ENCODE measurements around the gene RAPGEF1. TPM values are rescaled to one million over a fixed set of nuclear protein-coding genes. Genes with fewer than 3 reads are reported as not detected.
A peak's percentile ranks its signal among the peaks of the same experiment; 100 is the strongest.

RAPGEF1 gene
- total RNA-seq, 1 donor from 2014 or later = 94.3 TPM

DNA sequence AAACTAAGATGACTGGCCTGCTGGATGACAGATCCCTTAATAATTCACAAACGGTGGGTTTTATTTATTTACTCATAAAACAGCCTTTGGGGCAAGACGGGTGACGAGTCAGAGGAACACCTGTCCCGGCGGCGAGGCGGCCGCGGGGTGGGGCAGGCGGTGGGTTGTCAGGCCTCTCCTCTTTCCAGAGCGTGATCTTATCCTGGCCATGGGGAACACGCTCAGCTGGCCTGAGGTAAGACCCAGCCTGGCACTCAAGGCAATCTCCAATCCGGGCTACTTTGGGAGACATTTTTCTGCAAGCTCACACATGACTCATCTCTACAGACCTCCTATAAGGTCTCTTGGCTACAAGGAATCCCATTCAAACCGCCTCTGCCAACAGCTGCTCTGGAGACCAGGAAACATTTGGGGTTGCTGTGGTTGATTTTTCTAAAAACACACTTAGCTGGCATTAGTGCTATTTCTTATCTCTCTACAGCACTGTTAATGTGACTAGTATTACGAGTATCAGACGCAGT is 6.3 kb downstream of the RAPGEF1 start:
- Mint-ChIP-seq H3K27me3 (ENCODE audit: unreplicated experiment) (no peaks in the 10 kb centered on the region), H3K27ac (ENCODE audit: unreplicated experiment) (peak overlapping the region; percentile 92), H3K4me3 (ENCODE audit: unreplicated experiment) (no peak overlapping the region), H3K4me1 (ENCODE audit: unreplicated experiment) (peaks cover 87% of the 10 kb centered on the region), H3K9me3 (ENCODE audit: unreplicated experiment) (no peaks in the 10 kb centered on the region), H3K36me3 (ENCODE audit: unreplicated experiment) (no peaks in the 10 kb centered on the region)
- TF ChIP-seq, protein P1, sequence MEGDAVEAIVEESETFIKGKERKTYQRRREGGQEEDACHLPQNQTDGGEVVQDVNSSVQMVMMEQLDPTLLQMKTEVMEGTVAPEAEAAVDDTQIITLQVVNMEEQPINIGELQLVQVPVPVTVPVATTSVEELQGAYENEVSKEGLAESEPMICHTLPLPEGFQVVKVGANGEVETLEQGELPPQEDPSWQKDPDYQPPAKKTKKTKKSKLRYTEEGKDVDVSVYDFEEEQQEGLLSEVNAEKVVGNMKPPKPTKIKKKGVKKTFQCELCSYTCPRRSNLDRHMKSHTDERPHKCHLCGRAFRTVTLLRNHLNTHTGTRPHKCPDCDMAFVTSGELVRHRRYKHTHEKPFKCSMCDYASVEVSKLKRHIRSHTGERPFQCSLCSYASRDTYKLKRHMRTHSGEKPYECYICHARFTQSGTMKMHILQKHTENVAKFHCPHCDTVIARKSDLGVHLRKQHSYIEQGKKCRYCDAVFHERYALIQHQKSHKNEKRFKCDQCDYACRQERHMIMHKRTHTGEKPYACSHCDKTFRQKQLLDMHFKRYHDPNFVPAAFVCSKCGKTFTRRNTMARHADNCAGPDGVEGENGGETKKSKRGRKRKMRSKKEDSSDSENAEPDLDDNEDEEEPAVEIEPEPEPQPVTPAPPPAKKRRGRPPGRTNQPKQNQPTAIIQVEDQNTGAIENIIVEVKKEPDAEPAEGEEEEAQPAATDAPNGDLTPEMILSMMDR (IDR thresholded peaks at IDR 0.05) = no peak
- DNase-seq (ENCODE audit: extremely low spot score, unreplicated experiment) = no peak

DNA sequence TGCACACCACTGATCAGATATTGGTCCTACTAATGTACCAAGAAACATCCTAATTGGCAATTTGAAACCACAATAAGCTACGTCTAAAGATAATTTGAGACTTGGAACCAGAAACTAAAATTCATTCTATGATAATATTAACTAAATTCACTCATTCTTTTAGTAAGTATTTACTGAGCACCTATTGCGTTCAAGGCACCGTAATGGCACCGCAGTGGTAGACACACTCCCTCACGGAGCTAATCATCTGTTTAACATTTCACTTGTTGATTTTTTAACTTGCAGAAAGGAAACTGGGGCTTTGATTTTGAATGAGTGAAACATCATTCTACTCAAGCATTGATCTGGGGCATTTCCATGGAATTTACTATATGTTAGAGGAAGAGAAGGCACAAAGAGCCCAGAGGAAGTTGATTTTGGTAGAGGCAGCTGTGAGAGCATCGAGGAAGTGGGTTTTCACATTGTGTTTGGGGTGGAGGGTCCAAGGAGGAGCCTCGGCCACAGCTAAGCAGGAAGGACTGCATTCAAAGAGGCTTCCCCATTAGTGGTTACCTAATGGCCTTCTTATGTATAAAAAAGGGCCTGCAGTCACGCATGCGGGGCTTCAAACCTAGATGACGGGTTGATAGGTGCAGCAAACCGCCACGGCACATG is 7.1 kb downstream of the RAPGEF1 start:
- peak overlapping the region; percentile 92 for H3K27ac Mint-ChIP-seq (ENCODE audit: unreplicated experiment)
- H3K36me3 Mint-ChIP-seq (ENCODE audit: unreplicated experiment) = no peaks in the 10 kb centered on the region
- H3K27me3 Mint-ChIP-seq (ENCODE audit: unreplicated experiment) = no peaks in the 10 kb centered on the region
- TF ChIP-seq, protein P1 (IDR thresholded peaks at IDR 0.05) = no peak
- peaks cover 91% of the 10 kb centered on the region for H3K4me1 Mint-ChIP-seq (ENCODE audit: unreplicated experiment)
- DNase-seq (ENCODE audit: extremely low spot score, unreplicated experiment) = no peak
- H3K4me3 Mint-ChIP-seq (ENCODE audit: unreplicated experiment) = no peak overlapping the region
- H3K9me3 Mint-ChIP-seq (ENCODE audit: unreplicated experiment) = no peaks in the 10 kb centered on the region

DNA sequence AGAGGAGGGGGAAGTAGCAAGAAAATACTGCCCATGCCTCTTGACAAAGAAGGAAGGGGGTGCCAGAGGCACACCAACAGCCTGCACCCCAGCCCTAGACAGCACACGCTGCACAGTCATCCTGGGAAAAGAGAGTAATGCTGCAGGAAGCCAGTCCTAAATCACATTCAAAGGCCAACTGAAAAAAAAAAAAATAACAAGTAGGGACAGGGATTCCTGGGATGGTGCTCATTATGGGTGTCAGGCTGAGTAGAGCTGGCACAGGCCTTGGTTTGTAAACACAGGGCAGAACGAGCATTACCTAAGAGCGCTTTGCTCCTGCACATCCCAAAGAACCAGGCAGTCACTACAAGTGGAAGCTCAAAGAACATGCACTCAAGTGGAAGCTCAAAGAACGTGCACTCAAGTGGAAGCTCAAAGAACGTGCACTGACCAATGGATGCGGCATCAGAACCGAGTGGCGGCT is 7.8 kb downstream of the RAPGEF1 start:
- TF ChIP-seq, protein P1 (IDR thresholded peaks at IDR 0.05) = no peak
- DNase-seq (ENCODE audit: extremely low spot score, unreplicated experiment) = no peak
- no peaks in the 10 kb centered on the region for H3K9me3 Mint-ChIP-seq (ENCODE audit: unreplicated experiment)
- H3K27ac Mint-ChIP-seq (ENCODE audit: unreplicated experiment) = peak overlapping the region; percentile 92
- H3K27me3 Mint-ChIP-seq (ENCODE audit: unreplicated experiment) = no peaks in the 10 kb centered on the region
- H3K4me1 Mint-ChIP-seq (ENCODE audit: unreplicated experiment) = peaks cover 93% of the 10 kb centered on the region
- no peak overlapping the region for H3K4me3 Mint-ChIP-seq (ENCODE audit: unreplicated experiment)
- no peaks in the 10 kb centered on the region for H3K36me3 Mint-ChIP-seq (ENCODE audit: unreplicated experiment)

DNA sequence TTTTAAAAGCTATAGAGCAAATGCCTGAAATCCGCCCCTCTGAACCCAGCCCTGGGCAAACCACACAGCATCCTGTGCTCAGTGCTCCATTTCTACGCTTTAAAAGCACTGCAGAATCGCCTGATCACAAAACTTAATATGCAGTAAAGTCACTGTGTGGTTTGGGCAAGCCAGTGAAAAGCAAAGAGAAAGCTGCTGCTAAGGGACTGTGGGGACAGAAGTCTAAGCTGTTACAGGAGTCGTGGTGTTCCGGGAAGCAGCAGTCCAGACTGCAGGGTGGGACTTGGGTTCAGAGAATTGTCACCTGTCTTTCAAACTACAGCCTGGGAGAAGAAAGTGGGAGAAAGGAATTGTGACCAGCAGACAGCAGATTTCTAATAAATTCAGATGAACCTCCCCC is 8.2 kb downstream of the RAPGEF1 start:
- Mint-ChIP-seq H3K4me3 (ENCODE audit: unreplicated experiment) (no peak overlapping the region), H3K4me1 (ENCODE audit: unreplicated experiment) (peaks cover 92% of the 10 kb centered on the region), H3K27me3 (ENCODE audit: unreplicated experiment) (no peaks in the 10 kb centered on the region), H3K27ac (ENCODE audit: unreplicated experiment) (peak overlapping the region; percentile 92), H3K9me3 (ENCODE audit: unreplicated experiment) (no peaks in the 10 kb centered on the region), H3K36me3 (ENCODE audit: unreplicated experiment) (no peaks in the 10 kb centered on the region)
- DNase-seq (ENCODE audit: extremely low spot score, unreplicated experiment) = no peak
- TF ChIP-seq, protein P1 (IDR thresholded peaks at IDR 0.05) = no peak

DNA sequence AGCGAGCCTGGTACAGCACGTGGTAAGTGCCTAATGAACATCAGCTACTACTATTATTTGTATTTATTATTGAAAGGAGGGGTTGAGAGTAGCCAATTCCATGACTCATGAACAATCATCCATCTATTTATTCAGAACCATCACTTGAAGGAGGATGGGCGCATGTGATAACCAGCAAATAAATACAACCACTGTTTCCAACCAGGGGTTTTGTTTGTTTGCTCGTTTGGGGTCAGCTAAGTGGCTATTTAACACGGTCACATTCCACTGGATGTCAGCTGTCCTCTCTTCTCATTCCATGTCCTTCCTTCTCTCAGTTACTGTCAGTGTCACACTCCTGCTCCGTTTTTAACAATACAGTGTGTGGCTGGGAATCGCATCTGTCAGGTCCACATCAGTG is 8.6 kb downstream of the RAPGEF1 start:
- Mint-ChIP-seq H3K27ac (ENCODE audit: unreplicated experiment) (peak overlapping the region; percentile 92), H3K36me3 (ENCODE audit: unreplicated experiment) (no peaks in the 10 kb centered on the region), H3K9me3 (ENCODE audit: unreplicated experiment) (no peaks in the 10 kb centered on the region), H3K4me3 (ENCODE audit: unreplicated experiment) (no peak overlapping the region), H3K4me1 (ENCODE audit: unreplicated experiment) (peaks cover 88% of the 10 kb centered on the region), H3K27me3 (ENCODE audit: unreplicated experiment) (no peaks in the 10 kb centered on the region)
- TF ChIP-seq, protein P1 (IDR thresholded peaks at IDR 0.05) = no peak
- DNase-seq (ENCODE audit: extremely low spot score, unreplicated experiment) = no peak
